Neural crest cell (in vitro differentiated cells): ENCODE data around the gene OR10H5. TPM values are rescaled to one million over a fixed set of nuclear protein-coding genes. Genes with fewer than 3 reads are reported as not detected.

Source experiments
- DNase-seq: peaks from one replicate; pipeline ENCODE4 v3.0.0; 2021; ENCODE audit warnings: low read depth, mixed read lengths, low spot score
- H3K27ac Mint-ChIP-seq: one replicate; pipeline ENCODE4 v1.8.0; 2021; ENCODE audit warnings: mild to moderate bottlenecking, mixed read lengths; ENCODE audit not compliant: unreplicated experiment
- H3K27me3 Mint-ChIP-seq: 2 replicates; pipeline ENCODE4 v1.8.0; 2021; ENCODE audit warnings: low read depth, mild to moderate bottlenecking, mixed read lengths
- H3K36me3 Mint-ChIP-seq: 2 replicates; pipeline ENCODE4 v1.8.0; 2021; ENCODE audit warnings: low read depth, mild to moderate bottlenecking, mixed read lengths
- H3K4me1 Mint-ChIP-seq: 2 replicates; pipeline ENCODE4 v1.8.0; 2021; ENCODE audit warnings: mixed read lengths
- H3K4me3 Mint-ChIP-seq: one replicate; pipeline ENCODE4 v1.8.0; 2021; ENCODE audit warnings: mild to moderate bottlenecking, mixed read lengths
- H3K9me3 Mint-ChIP-seq: 2 replicates; pipeline ENCODE4 v1.8.0; 2021; ENCODE audit warnings: mixed read lengths
- CTCF ChIP-seq: fragments of 200-600 bp; sonication (generic); conservative IDR thresholded peaks from 2 replicates; pipeline ENCODE4 v1.5.0; 2021; ENCODE audit warnings: antibody characterized with exemption, mild to moderate bottlenecking
- long read RNA-seq: library from polyadenylated mRNA; unstranded; transcript quantifications from one replicate; pipeline ENCODE4 v2.0.0, GENCODE V29; 2020
- total RNA-seq: library from RNA; stranded (reverse); gene quantifications from 2 replicates; pipeline ENCODE4 v1.2.1, GENCODE V29; 2021

OR10H5 gene
- not detected in 2 replicates for total RNA-seq
- long read RNA-seq = 0 reads

- DNase-seq = no peak
- Mint-ChIP-seq H3K4me3 (no peak within 1 kb of the TSS), H3K27ac (no peak within 1 kb of the TSS), H3K36me3 (no peaks in the 10 kb centered on the region), H3K27me3 (no peaks in the 10 kb centered on the region), H3K9me3 (peaks cover 6% of the 10 kb centered on the region), H3K4me1 (no peaks in the 10 kb centered on the region)
- TF ChIP-seq CTCF = no peak
These were observed at the start of gene OR10H5 for GRCh38 chr19:15787611-15788155. OR10H5 (plus strand) TSS chr19:15787661; CDS start chr19:15794049, 6,388 bp downstream.

- no peak for TF ChIP-seq CTCF
- Mint-ChIP-seq H3K4me1 (no peaks in the 10 kb centered on the region), H3K27ac (no peak within 1 kb of the TSS), H3K27me3 (no peaks in the 10 kb centered on the region), H3K36me3 (peaks cover 8% of the 10 kb centered on the region), H3K9me3 (peaks cover 27% of the 10 kb centered on the region), H3K4me3 (no peak within 1 kb of the TSS)
- DNase-seq = no peak
These were observed 49.7 kb upstream of the OR10H5 start, which contains the start of gene OR10H3 for GRCh38 chr19:15737722-15738121. OR10H3 (plus strand) TSS chr19:15737985; CDS start chr19:15741393, 3,408 bp downstream.

- H3K27me3 Mint-ChIP-seq = no peaks in the 10 kb centered on the region
- DNase-seq = no peak
- no peak overlapping the region for H3K4me3 Mint-ChIP-seq
- no peaks in the 10 kb centered on the region for H3K4me1 Mint-ChIP-seq
- no peak for TF ChIP-seq CTCF
- H3K27ac Mint-ChIP-seq = no peak overlapping the region
- peaks cover 30% of the 10 kb centered on the region for H3K9me3 Mint-ChIP-seq
- peaks cover 11% of the 10 kb centered on the region for H3K36me3 Mint-ChIP-seq
These were observed 46.7 kb upstream of the OR10H5 start for GRCh38 chr19:15740785-15741184.

- Mint-ChIP-seq H3K27me3 (no peaks in the 10 kb centered on the region), H3K36me3 (peaks cover 4% of the 10 kb centered on the region), H3K9me3 (peaks cover 24% of the 10 kb centered on the region), H3K27ac (no peak overlapping the region), H3K4me3 (no peak overlapping the region), H3K4me1 (no peaks in the 10 kb centered on the region)
- TF ChIP-seq CTCF = no peak
- DNase-seq = no peak
These were observed 39.2 kb upstream of the OR10H5 start for GRCh38 chr19:15748239-15748638.

- H3K4me3 Mint-ChIP-seq = no peak overlapping the region
- H3K9me3 Mint-ChIP-seq = peaks cover 17% of the 10 kb centered on the region
- H3K36me3 Mint-ChIP-seq = no peaks in the 10 kb centered on the region
- no peak for DNase-seq
- no peak for TF ChIP-seq CTCF
- H3K4me1 Mint-ChIP-seq = no peaks in the 10 kb centered on the region
- H3K27ac Mint-ChIP-seq = no peak overlapping the region
- no peaks in the 10 kb centered on the region for H3K27me3 Mint-ChIP-seq
These were observed 29.1 kb upstream of the OR10H5 start for GRCh38 chr19:15758379-15758778.
